ENCODE results near the gene TRAPPC11.

The TRAPPC11 gene

GRCh38 chr4:183681119-183681518 lies 22.0 kb downstream of the TRAPPC11 start:
- H3K9me3 ChIP-seq (ENCODE audit: insufficient read depth, low read depth, low read length) = no peaks in the 10 kb centered on the region
- no peak overlapping the region for H3K9ac ChIP-seq (ENCODE audit: low read depth, low read length)
- WGBS = 95% methylated on average over 3 of the region's 4 CpGs
- H3K27me3 ChIP-seq (ENCODE audit: insufficient read depth, low read length) = no peaks in the 10 kb centered on the region
- H3K4me1 ChIP-seq (ENCODE audit: insufficient read depth, low read length) = no peaks in the 10 kb centered on the region
- no peak overlapping the region for H3K4me3 ChIP-seq (ENCODE audit: low read length)
- H3K27ac ChIP-seq (ENCODE audit: low read depth, low read length) = no peak overlapping the region
- H3K36me3 ChIP-seq (ENCODE audit: insufficient read depth, low read length) = peaks cover 88% of the 10 kb centered on the region

- WGBS = 97% methylated on average over 2 of the region's 2 CpGs
- Histone ChIP-seq H3K36me3 (ENCODE audit: insufficient read depth, low read length) (peaks cover 81% of the 10 kb centered on the region), H3K9ac (ENCODE audit: low read depth, low read length) (no peak overlapping the region), H3K27me3 (ENCODE audit: insufficient read depth, low read length) (no peaks in the 10 kb centered on the region), H3K9me3 (ENCODE audit: insufficient read depth, low read depth, low read length) (no peaks in the 10 kb centered on the region), H3K4me3 (ENCODE audit: low read length) (no peak overlapping the region), H3K4me1 (ENCODE audit: insufficient read depth, low read length) (no peaks in the 10 kb centered on the region), H3K27ac (ENCODE audit: low read depth, low read length) (no peak overlapping the region)
Observed at GRCh38 chr4:183686461-183686860, 27.4 kb downstream of the TRAPPC11 start.

GRCh38 chr4:183688216-183688615 lies 29.1 kb downstream of the TRAPPC11 start:
- H3K9ac ChIP-seq (ENCODE audit: low read depth, low read length) = no peak overlapping the region
- peaks cover 84% of the 10 kb centered on the region for H3K36me3 ChIP-seq (ENCODE audit: insufficient read depth, low read length)
- no peaks in the 10 kb centered on the region for H3K9me3 ChIP-seq (ENCODE audit: insufficient read depth, low read depth, low read length)
- H3K27me3 ChIP-seq (ENCODE audit: insufficient read depth, low read length) = no peaks in the 10 kb centered on the region
- no peak overlapping the region for H3K27ac ChIP-seq (ENCODE audit: low read depth, low read length)
- no peaks in the 10 kb centered on the region for H3K4me1 ChIP-seq (ENCODE audit: insufficient read depth, low read length)
- no peak overlapping the region for H3K4me3 ChIP-seq (ENCODE audit: low read length)
- WGBS = 81% methylated on average over 6 of the region's 6 CpGs

- no peak overlapping the region for H3K9ac ChIP-seq (ENCODE audit: low read depth, low read length)
- no peaks in the 10 kb centered on the region for H3K27me3 ChIP-seq (ENCODE audit: insufficient read depth, low read length)
- no peaks in the 10 kb centered on the region for H3K4me1 ChIP-seq (ENCODE audit: insufficient read depth, low read length)
- no peak overlapping the region for H3K27ac ChIP-seq (ENCODE audit: low read depth, low read length)
- no peak overlapping the region for H3K4me3 ChIP-seq (ENCODE audit: low read length)
- peaks cover 83% of the 10 kb centered on the region for H3K36me3 ChIP-seq (ENCODE audit: insufficient read depth, low read length)
- no peaks in the 10 kb centered on the region for H3K9me3 ChIP-seq (ENCODE audit: insufficient read depth, low read depth, low read length)
Observed at GRCh38 chr4:183691006-183691405, 31.9 kb downstream of the TRAPPC11 start.

- Histone ChIP-seq H3K36me3 (ENCODE audit: insufficient read depth, low read length) (peaks cover 86% of the 10 kb centered on the region), H3K27ac (ENCODE audit: low read depth, low read length) (no peak overlapping the region), H3K27me3 (ENCODE audit: insufficient read depth, low read length) (no peaks in the 10 kb centered on the region), H3K4me3 (ENCODE audit: low read length) (no peak overlapping the region), H3K4me1 (ENCODE audit: insufficient read depth, low read length) (no peaks in the 10 kb centered on the region), H3K9me3 (ENCODE audit: insufficient read depth, low read depth, low read length) (no peaks in the 10 kb centered on the region), H3K9ac (ENCODE audit: low read depth, low read length) (no peak overlapping the region)
Observed at GRCh38 chr4:183691897-183692296, 32.8 kb downstream of the TRAPPC11 start.

- H3K36me3 ChIP-seq (ENCODE audit: insufficient read depth, low read length) = peaks cover 95% of the 10 kb centered on the region
- no peaks in the 10 kb centered on the region for H3K4me1 ChIP-seq (ENCODE audit: insufficient read depth, low read length)
- H3K9ac ChIP-seq (ENCODE audit: low read depth, low read length) = no peak overlapping the region
- no peak overlapping the region for H3K4me3 ChIP-seq (ENCODE audit: low read length)
- H3K27me3 ChIP-seq (ENCODE audit: insufficient read depth, low read length) = no peaks in the 10 kb centered on the region
- H3K9me3 ChIP-seq (ENCODE audit: insufficient read depth, low read depth, low read length) = peaks cover 3% of the 10 kb centered on the region; the same call in 1 of the 2 replicates
- H3K27ac ChIP-seq (ENCODE audit: low read depth, low read length) = no peak overlapping the region
Observed at GRCh38 chr4:183698909-183699308, 39.8 kb downstream of the TRAPPC11 start.

- H3K9me3 ChIP-seq (ENCODE audit: insufficient read depth, low read depth, low read length) = peaks cover 3% of the 10 kb centered on the region; the same call in 1 of the 2 replicates
- WGBS = 95% methylated on average over 4 of the region's 4 CpGs
- peaks cover 90% of the 10 kb centered on the region for H3K36me3 ChIP-seq (ENCODE audit: insufficient read depth, low read length)
- no peak overlapping the region for H3K9ac ChIP-seq (ENCODE audit: low read depth, low read length)
- no peaks in the 10 kb centered on the region for H3K27me3 ChIP-seq (ENCODE audit: insufficient read depth, low read length)
- H3K27ac ChIP-seq (ENCODE audit: low read depth, low read length) = no peak overlapping the region
- no peaks in the 10 kb centered on the region for H3K4me1 ChIP-seq (ENCODE audit: insufficient read depth, low read length)
- no peak overlapping the region for H3K4me3 ChIP-seq (ENCODE audit: low read length)
Observed at GRCh38 chr4:183700407-183700806, 41.3 kb downstream of the TRAPPC11 start.

GRCh38 chr4:183702492-183702891 lies 43.4 kb downstream of the TRAPPC11 start:
- no peak overlapping the region for H3K9ac ChIP-seq (ENCODE audit: low read depth, low read length)
- H3K27ac ChIP-seq (ENCODE audit: low read depth, low read length) = no peak overlapping the region
- WGBS = no CpG with 5 or more reads among the region's 1 CpG
- no peaks in the 10 kb centered on the region for H3K4me1 ChIP-seq (ENCODE audit: insufficient read depth, low read length)
- no peak overlapping the region for H3K4me3 ChIP-seq (ENCODE audit: low read length)
- peaks cover 87% of the 10 kb centered on the region for H3K36me3 ChIP-seq (ENCODE audit: insufficient read depth, low read length)
- H3K9me3 ChIP-seq (ENCODE audit: insufficient read depth, low read depth, low read length) = peaks cover 3% of the 10 kb centered on the region; the same call in 1 of the 2 replicates
- H3K27me3 ChIP-seq (ENCODE audit: insufficient read depth, low read length) = no peaks in the 10 kb centered on the region

- no peak overlapping the region for H3K9ac ChIP-seq (ENCODE audit: low read depth, low read length)
- WGBS = 95% methylated on average over 7 of the region's 7 CpGs
- H3K27me3 ChIP-seq (ENCODE audit: insufficient read depth, low read length) = no peaks in the 10 kb centered on the region
- peaks cover 37% of the 10 kb centered on the region for H3K36me3 ChIP-seq (ENCODE audit: insufficient read depth, low read length)
- no peaks in the 10 kb centered on the region for H3K4me1 ChIP-seq (ENCODE audit: insufficient read depth, low read length)
- no peak overlapping the region for H3K4me3 ChIP-seq (ENCODE audit: low read length)
- no peak overlapping the region for H3K27ac ChIP-seq (ENCODE audit: low read depth, low read length)
- H3K9me3 ChIP-seq (ENCODE audit: insufficient read depth, low read depth, low read length) = no peaks in the 10 kb centered on the region
Observed at GRCh38 chr4:183714626-183715025, 55.5 kb downstream of the TRAPPC11 start.

- 94% methylated on average over 4 of the region's 4 CpGs for WGBS
- no peak overlapping the region for H3K9ac ChIP-seq (ENCODE audit: low read depth, low read length)
- H3K27ac ChIP-seq (ENCODE audit: low read depth, low read length) = no peak overlapping the region
- H3K4me3 ChIP-seq (ENCODE audit: low read length) = no peak overlapping the region
- H3K36me3 ChIP-seq (ENCODE audit: insufficient read depth, low read length) = peaks cover 29% of the 10 kb centered on the region
- H3K4me1 ChIP-seq (ENCODE audit: insufficient read depth, low read length) = no peaks in the 10 kb centered on the region
- no peaks in the 10 kb centered on the region for H3K27me3 ChIP-seq (ENCODE audit: insufficient read depth, low read length)
- no peaks in the 10 kb centered on the region for H3K9me3 ChIP-seq (ENCODE audit: insufficient read depth, low read depth, low read length)
Observed at GRCh38 chr4:183716302-183716701, 57.2 kb downstream of the TRAPPC11 start.

- Histone ChIP-seq H3K27ac (ENCODE audit: low read depth, low read length) (no peak overlapping the region), H3K36me3 (ENCODE audit: insufficient read depth, low read length) (peaks cover 5% of the 10 kb centered on the region; the same call in 1 of the 2 replicates)
Observed at GRCh38 chr4:183718876-183719275, 59.8 kb downstream of the TRAPPC11 start.

More at GRCh38 chr4:183718876-183719275, 59.8 kb downstream of the TRAPPC11 start:
- H3K4me3 ChIP-seq (ENCODE audit: low read length) = no peak overlapping the region
- no peaks in the 10 kb centered on the region for H3K9me3 ChIP-seq (ENCODE audit: insufficient read depth, low read depth, low read length)
- 81% methylated on average over 5 of the region's 5 CpGs for WGBS
- H3K9ac ChIP-seq (ENCODE audit: low read depth, low read length) = no peak overlapping the region
- H3K27me3 ChIP-seq (ENCODE audit: insufficient read depth, low read length) = peaks cover 11% of the 10 kb centered on the region; the same call in 1 of the 2 replicates
- H3K4me1 ChIP-seq (ENCODE audit: insufficient read depth, low read length) = no peaks in the 10 kb centered on the region
